Measurements from ENCODE around the gene ANKS1B.

GRCh38 chr12:98803468-98804209, 1181.1 kb downstream of the ANKS1B start:
- TF ChIP-seq CTCF (IDR thresholded peaks at IDR 0.05) (no peak), POLR2A (IDR thresholded peaks at IDR 0.05) (no peak)

Data from thyroid gland (tissue), 4 donors.